Daoy (cell line): ENCODE results near the gene SET. TPM values are rescaled to one million over a fixed set of nuclear protein-coding genes. Genes with fewer than 3 reads are reported as not detected.
"Not testable (repeated sequence)": the region's sequence is repeated elsewhere in the genome, so short reads cannot be mapped to it uniquely, and the experiment has no call there.

Source experiments
- DNase-seq: peaks from one replicate; pipeline ENCODE4 v3.0.0-alpha.2; 2015; ENCODE audit warnings: low read depth
- total RNA-seq: library from RNA; depleted of rRNA; stranded (reverse); fragments of >200 nt; shearing (Covaris generic); gene quantifications from 2 replicates; pipeline ENCODE4 v1.2.3, GENCODE V29; 2014

SET gene
- total RNA-seq, 1 experiment from 2014 or later: 1,206 TPM

- no peak for DNase-seq
Measured at GRCh38 chr9:128687453-128687852, 1.6 kb upstream of the SET start.

GRCh38 chr9:128689293-128689774 is 312 bp downstream of the SET start:
- no peak for DNase-seq

- DNase-seq: peak; percentile 69
Measured at GRCh38 chr9:128689820-128690683, 1.0 kb downstream of the SET start.

GRCh38 chr9:128690684-128691034 is 1.6 kb downstream of the SET start:
- DNase-seq: no peak

- not testable (repeated sequence) for DNase-seq
Measured at GRCh38 chr9:128693738-128694137, 4.7 kb downstream of the SET start.

GRCh38 chr9:128694344-128694743 is 5.3 kb downstream of the SET start:
- no peak for DNase-seq

- DNase-seq: no peak
Measured at GRCh38 chr9:128696923-128697707, 8.1 kb downstream of the SET start.

GRCh38 chr9:128699096-128699795 is 10.2 kb downstream of the SET start:
- not testable (repeated sequence) for DNase-seq

- DNase-seq: no peak
Measured at GRCh38 chr9:128701227-128701854, 12.3 kb downstream of the SET start.

GRCh38 chr9:128702445-128702948 is 13.5 kb downstream of the SET start, which contains the start of gene PKN3:
TSS of gene PKN3 (plus strand) at chr9:128702503. CDS start at chr9:128702916, 413 bp downstream.
- DNase-seq: peak; percentile 94

GRCh38 chr9:128702949-128703615 is 14.1 kb downstream of the SET start:
- peak; percentile 58 for DNase-seq

GRCh38 chr9:128703616-128704355 is 14.8 kb downstream of the SET start:
- DNase-seq: no peak

- no peak for DNase-seq
Measured at GRCh38 chr9:128704356-128704670, 15.3 kb downstream of the SET start.

GRCh38 chr9:128705051-128705965 is 16.3 kb downstream of the SET start:
- no peak for DNase-seq

GRCh38 chr9:128706045-128706444 is 17.0 kb downstream of the SET start:
- no peak for DNase-seq

- DNase-seq: no peak
Measured at GRCh38 chr9:128706671-128707381, 17.8 kb downstream of the SET start.

- no peak for DNase-seq
Measured at GRCh38 chr9:128707446-128707845, 18.4 kb downstream of the SET start.
